Measurements from ENCODE around the gene MTMR2.
"Not testable (repeated sequence)": the region's sequence is repeated elsewhere in the genome, so short reads cannot be mapped to it uniquely, and the experiment has no call there.

Gene MTMR2

DNA sequence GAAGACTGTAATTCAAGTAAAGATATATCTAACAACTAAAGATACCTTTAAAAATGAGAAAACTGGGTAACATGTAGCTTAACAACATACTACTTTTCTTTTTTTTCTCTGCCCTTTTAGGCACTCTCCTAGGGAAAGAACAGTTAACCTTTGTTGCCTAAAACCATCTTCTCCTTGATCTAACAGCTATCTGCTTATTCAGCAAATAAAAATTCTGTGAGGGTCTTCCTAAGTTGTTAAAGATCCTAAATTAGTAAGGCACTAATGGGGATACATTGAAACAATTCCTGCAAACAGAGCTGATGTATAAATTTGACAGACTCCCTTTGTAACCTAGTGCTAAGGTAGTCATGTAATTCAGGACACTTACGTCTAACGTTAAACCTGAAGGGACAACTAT is 39.1 kb downstream of the MTMR2 start:
- H3K36me3 ChIP-seq (ENCODE audit: control insufficient read depth, insufficient read depth, low read length) = peaks cover 34% of the 10 kb centered on the region
- no peak overlapping the region for H3K27ac ChIP-seq (ENCODE audit: low read depth, low read length, severe bottlenecking)
- H3K4me1 ChIP-seq (ENCODE audit: control insufficient read depth, insufficient read depth, low read length, poor library complexity, severe bottlenecking) = no peaks in the 10 kb centered on the region
- no peak overlapping the region for H3K4me3 ChIP-seq (ENCODE audit: extremely low read depth, insufficient read depth, low read length, poor library complexity, severe bottlenecking)
- 100% methylated on average over 1 of the region's 2 CpGs; no CpG with 5 or more reads in 1 of the 2 experiments for WGBS, 2 experiments (ENCODE audit: insufficient coverage in 2 of 2)
- H3K9me3 ChIP-seq (ENCODE audit: control insufficient read depth, low read length) = no peaks in the 10 kb centered on the region

DNA sequence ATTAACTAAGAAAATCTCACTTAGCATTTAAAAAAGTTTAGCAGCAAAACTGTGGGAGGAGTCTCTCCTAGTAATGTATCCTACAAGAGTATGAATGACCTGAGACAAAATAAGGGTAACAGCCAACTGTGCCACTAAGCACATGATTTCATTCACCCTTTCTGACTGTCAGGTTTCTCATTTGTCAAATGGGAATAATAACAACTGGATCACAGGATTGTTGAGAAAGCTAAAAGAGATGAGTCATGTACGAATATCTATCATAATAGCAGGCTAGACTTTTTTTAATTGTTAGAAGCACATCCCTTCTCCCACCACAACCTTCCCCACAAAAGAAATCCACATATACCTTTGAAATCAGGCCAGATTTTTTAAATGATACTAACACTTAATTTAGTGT is 39.5 kb downstream of the MTMR2 start:
- H3K27ac ChIP-seq (ENCODE audit: low read depth, low read length, severe bottlenecking) = no peak overlapping the region
- H3K36me3 ChIP-seq (ENCODE audit: control insufficient read depth, insufficient read depth, low read length) = peaks cover 35% of the 10 kb centered on the region
- no CpG with 5 or more reads among the region's 1 CpG for WGBS, 2 experiments (ENCODE audit: insufficient coverage in 2 of 2)
- H3K4me3 ChIP-seq (ENCODE audit: extremely low read depth, insufficient read depth, low read length, poor library complexity, severe bottlenecking) = no peak overlapping the region
- H3K9me3 ChIP-seq (ENCODE audit: control insufficient read depth, low read length) = no peaks in the 10 kb centered on the region
- H3K4me1 ChIP-seq (ENCODE audit: control insufficient read depth, insufficient read depth, low read length, poor library complexity, severe bottlenecking) = no peaks in the 10 kb centered on the region

DNA sequence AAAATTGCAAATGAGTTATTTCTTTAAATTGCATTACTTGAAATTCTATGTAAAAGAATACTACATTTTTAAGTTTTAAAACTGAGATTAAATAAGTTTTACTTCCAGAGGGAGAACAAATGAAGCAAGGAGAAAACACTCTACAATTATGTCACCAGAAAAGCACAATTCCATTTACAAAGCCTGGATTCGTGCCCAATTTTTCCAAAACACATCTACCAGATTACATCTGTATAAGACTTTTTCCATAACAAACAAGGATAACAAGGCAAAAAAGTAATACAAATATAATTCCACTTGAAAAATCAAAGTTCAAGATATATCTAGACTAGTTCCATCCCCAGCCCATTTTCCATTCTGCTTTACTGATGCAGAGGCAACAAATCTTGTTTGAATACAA is 40.5 kb downstream of the MTMR2 start:
- no peak overlapping the region for H3K4me3 ChIP-seq (ENCODE audit: extremely low read depth, insufficient read depth, low read length, poor library complexity, severe bottlenecking)
- no peaks in the 10 kb centered on the region for H3K4me1 ChIP-seq (ENCODE audit: control insufficient read depth, insufficient read depth, low read length, poor library complexity, severe bottlenecking)
- 80% methylated on average over 1 of the region's 1 CpG; no CpG with 5 or more reads in 1 of the 2 experiments for WGBS, 2 experiments (ENCODE audit: insufficient coverage in 2 of 2)
- H3K36me3 ChIP-seq (ENCODE audit: control insufficient read depth, insufficient read depth, low read length) = peaks cover 44% of the 10 kb centered on the region
- no peaks in the 10 kb centered on the region for H3K9me3 ChIP-seq (ENCODE audit: control insufficient read depth, low read length)
- no peak overlapping the region for H3K27ac ChIP-seq (ENCODE audit: low read depth, low read length, severe bottlenecking)

DNA sequence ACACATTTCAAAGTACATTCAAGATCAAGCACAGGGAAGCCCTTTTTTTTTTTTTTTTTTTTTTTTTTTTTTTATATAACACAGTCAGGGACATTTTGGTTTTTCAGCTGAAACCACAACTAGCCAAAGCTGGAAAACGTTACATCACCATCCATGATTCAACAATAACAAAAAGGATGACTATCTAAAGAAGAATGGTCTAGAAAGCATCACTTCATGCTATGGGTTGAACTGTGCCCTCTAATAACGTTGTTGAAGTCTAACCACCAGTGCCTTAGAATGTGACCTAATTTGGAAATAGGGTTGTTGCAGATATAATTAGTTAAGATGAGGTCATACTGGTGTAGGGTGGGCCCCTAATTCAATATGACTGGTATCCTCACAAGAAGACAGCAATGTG is 46.6 kb downstream of the MTMR2 start:
- Histone ChIP-seq H3K27ac (ENCODE audit: low read depth, low read length, severe bottlenecking) (no peak overlapping the region), H3K4me1 (ENCODE audit: control insufficient read depth, insufficient read depth, low read length, poor library complexity, severe bottlenecking) (no peaks in the 10 kb centered on the region), H3K9me3 (ENCODE audit: control insufficient read depth, low read length) (peaks cover 7% of the 10 kb centered on the region), H3K4me3 (ENCODE audit: extremely low read depth, insufficient read depth, low read length, poor library complexity, severe bottlenecking) (no peak overlapping the region), H3K36me3 (ENCODE audit: control insufficient read depth, insufficient read depth, low read length) (peaks cover 48% of the 10 kb centered on the region)
- 88 to 100% methylated on average over 1 of the region's 2 CpGs for WGBS, 2 experiments (ENCODE audit: insufficient coverage in 2 of 2)

DNA sequence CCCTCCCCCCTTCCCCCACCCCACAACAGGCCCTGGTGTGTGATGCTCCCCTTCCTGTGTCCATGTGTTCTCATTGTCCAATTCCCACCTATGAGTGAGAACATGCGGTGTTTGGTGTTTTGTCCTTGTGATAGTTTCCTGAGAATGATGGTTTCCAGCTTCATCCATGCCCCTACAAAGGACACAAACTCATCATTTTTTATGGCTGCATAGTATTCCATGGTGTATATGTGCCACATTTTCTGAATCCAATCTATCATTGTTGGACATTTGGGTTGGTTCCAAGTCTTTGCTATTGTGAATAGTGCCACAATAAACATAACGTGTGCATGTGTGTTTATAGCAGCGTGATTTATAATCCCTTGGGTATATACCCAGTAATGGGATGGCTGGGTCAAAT is 53.0 kb downstream of the MTMR2 start:
- H3K9me3 ChIP-seq (ENCODE audit: control insufficient read depth, low read length); H3K4me3 ChIP-seq (ENCODE audit: extremely low read depth, insufficient read depth, low read length, poor library complexity, severe bottlenecking); H3K27ac ChIP-seq (ENCODE audit: low read depth, low read length, severe bottlenecking); H3K36me3 ChIP-seq (ENCODE audit: control insufficient read depth, insufficient read depth, low read length); H3K4me1 ChIP-seq (ENCODE audit: control insufficient read depth, insufficient read depth, low read length, poor library complexity, severe bottlenecking): not testable (repeated sequence)
- WGBS, 2 experiments (ENCODE audit: insufficient coverage in 2 of 2) = no CpG with 5 or more reads among the region's 3 CpGs

DNA sequence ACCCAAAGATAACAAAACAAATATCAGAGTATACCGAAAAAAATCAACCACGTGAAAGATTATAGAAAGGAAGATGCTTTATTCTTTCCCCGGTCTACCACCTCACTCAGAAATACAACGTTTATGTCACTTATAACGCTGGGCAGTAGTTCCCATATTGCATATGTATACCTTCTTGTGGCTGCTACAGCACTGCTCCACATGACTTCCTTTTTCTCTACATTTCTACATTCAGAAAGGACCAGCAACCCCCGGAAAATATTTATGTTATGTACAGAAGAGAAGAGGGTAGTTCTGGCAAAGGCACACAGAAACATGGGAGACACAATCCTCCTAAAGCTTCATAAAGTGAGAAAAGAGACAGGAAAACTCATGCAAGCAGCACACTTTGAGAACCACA is 56.8 kb downstream of the MTMR2 start:
- H3K9me3 ChIP-seq (ENCODE audit: control insufficient read depth, low read length) = no peaks in the 10 kb centered on the region
- 98 to 100% methylated on average over 4 of the region's 6 CpGs for WGBS, 2 experiments (ENCODE audit: insufficient coverage in 2 of 2)

DNA sequence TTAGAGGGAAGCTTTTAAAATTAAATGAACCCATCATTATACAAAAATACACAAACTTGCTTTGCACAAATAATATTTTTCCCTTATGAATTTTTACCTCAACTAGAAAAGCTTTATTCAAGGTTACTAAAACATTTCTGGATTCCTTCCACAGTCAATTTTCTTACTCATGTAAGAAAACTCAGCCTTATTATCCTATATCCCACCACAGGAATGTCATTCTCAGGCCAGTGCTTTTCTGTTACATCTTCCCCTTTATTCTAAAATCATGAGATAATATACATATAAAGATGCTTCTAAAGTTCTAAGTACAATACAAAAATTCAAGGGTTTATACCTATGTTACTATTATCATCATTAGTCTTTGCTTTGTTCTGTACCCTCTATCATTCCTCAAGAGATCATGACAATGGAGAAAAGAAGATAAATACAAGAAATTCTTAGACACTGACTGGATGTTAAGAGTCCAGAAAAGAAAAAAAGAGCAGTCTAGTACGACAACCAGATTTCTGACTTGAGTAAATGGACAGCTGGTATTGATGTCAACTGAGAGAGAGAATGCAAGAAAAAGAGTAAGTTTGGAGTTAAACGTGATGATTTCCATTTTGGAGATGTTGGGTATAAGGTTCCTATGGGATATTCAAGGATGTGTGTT is 60.3 kb downstream of the MTMR2 start:
- WGBS, 2 experiments (ENCODE audit: insufficient coverage in 2 of 2) = 79 to 100% methylated on average over 2 of the region's 2 CpGs

More for the DNA sequence above, 56.8 kb downstream of the MTMR2 start:
- Histone ChIP-seq H3K4me1 (ENCODE audit: control insufficient read depth, insufficient read depth, low read length, poor library complexity, severe bottlenecking) (no peaks in the 10 kb centered on the region), H3K27ac (ENCODE audit: low read depth, low read length, severe bottlenecking) (no peak overlapping the region), H3K36me3 (ENCODE audit: control insufficient read depth, insufficient read depth, low read length) (peaks cover 18% of the 10 kb centered on the region), H3K4me3 (ENCODE audit: extremely low read depth, insufficient read depth, low read length, poor library complexity, severe bottlenecking) (no peak overlapping the region)

DNA sequence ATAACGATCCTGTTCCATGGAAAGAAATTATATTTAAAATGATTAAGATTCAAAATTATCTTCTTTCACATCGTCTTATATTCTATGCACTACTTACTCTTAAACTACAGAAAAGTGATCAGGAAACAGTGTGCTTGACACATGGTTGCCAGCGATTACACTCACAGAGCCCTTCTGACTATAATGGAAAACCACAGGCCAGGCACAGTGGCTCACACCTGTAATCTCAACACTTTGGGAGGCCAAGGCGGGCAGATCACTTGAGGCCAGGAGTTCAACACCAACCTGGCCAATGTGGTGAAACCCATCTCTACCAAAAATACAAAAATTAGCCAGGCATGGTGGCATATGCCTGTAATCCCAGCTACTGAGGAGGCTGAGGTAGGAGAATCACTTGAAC is 63.9 kb downstream of the MTMR2 start:
- not testable (repeated sequence) for H3K4me1 ChIP-seq (ENCODE audit: control insufficient read depth, insufficient read depth, low read length, poor library complexity, severe bottlenecking); H3K9me3 ChIP-seq (ENCODE audit: control insufficient read depth, low read length); H3K27ac ChIP-seq (ENCODE audit: low read depth, low read length, severe bottlenecking); H3K4me3 ChIP-seq (ENCODE audit: extremely low read depth, insufficient read depth, low read length, poor library complexity, severe bottlenecking)
- WGBS, 2 experiments (ENCODE audit: insufficient coverage in 2 of 2) = 90 to 100% methylated on average over 1 to 2 of the region's 4 CpGs
- peaks cover 62% of the 10 kb centered on the region for H3K36me3 ChIP-seq (ENCODE audit: control insufficient read depth, insufficient read depth, low read length)

More for the DNA sequence above, 60.3 kb downstream of the MTMR2 start:
- Histone ChIP-seq H3K36me3 (ENCODE audit: control insufficient read depth, insufficient read depth, low read length) (peaks cover 47% of the 10 kb centered on the region), H3K4me3 (ENCODE audit: extremely low read depth, insufficient read depth, low read length, poor library complexity, severe bottlenecking) (no peak overlapping the region), H3K27ac (ENCODE audit: low read depth, low read length, severe bottlenecking) (no peak overlapping the region), H3K4me1 (ENCODE audit: control insufficient read depth, insufficient read depth, low read length, poor library complexity, severe bottlenecking) (no peaks in the 10 kb centered on the region), H3K9me3 (ENCODE audit: control insufficient read depth, low read length) (no peaks in the 10 kb centered on the region)

DNA sequence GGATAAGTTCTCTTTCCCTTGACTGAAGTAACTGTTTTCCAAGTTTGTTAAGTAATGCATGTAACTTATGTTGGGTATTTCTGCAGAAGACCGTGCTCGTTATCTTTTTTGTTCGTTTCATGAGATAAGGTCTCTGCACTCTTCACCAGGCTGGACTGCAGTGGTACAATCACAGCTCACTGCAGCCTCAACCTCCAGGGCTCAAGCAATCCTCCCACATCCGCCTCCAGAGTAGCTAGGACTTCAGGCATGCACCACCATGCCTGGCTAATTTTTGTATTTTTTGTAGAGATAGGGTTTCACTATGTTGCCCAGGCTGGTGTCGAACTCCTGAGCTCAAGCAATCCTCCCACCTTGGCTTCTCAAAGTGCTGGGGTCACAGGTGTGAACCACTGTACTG is 69.5 kb downstream of the MTMR2 start:
- not testable (repeated sequence) for H3K9me3 ChIP-seq (ENCODE audit: control insufficient read depth, low read length); H3K27ac ChIP-seq (ENCODE audit: low read depth, low read length, severe bottlenecking); H3K4me1 ChIP-seq (ENCODE audit: control insufficient read depth, insufficient read depth, low read length, poor library complexity, severe bottlenecking); H3K4me3 ChIP-seq (ENCODE audit: extremely low read depth, insufficient read depth, low read length, poor library complexity, severe bottlenecking)
- H3K36me3 ChIP-seq (ENCODE audit: control insufficient read depth, insufficient read depth, low read length) = peaks cover 40% of the 10 kb centered on the region
- 90 to 91% methylated on average over 4 to 5 of the region's 5 CpGs for WGBS, 2 experiments (ENCODE audit: insufficient coverage in 2 of 2)

DNA sequence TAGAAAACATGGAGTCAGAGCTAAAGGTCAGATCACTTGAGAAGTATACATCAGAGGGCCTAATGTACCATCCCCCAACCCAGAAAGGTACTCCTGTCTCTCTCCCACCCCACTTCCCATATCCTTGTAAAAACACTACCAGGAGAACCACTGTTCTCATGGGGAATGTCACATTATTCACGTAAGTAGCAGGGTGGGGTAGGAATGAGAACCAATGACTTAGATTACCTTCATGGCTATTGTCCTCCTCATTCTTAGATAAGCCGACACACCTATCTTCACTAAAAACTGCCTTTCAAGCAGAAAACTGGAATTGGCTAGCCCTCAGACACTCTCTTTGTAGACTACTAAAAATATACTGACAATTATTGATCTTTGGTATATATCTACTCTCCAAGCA is 70.0 kb downstream of the MTMR2 start:
- no peaks in the 10 kb centered on the region for H3K9me3 ChIP-seq (ENCODE audit: control insufficient read depth, low read length)
- H3K36me3 ChIP-seq (ENCODE audit: control insufficient read depth, insufficient read depth, low read length) = peaks cover 39% of the 10 kb centered on the region
- H3K4me1 ChIP-seq (ENCODE audit: control insufficient read depth, insufficient read depth, low read length, poor library complexity, severe bottlenecking) = no peaks in the 10 kb centered on the region
- no peak overlapping the region for H3K4me3 ChIP-seq (ENCODE audit: extremely low read depth, insufficient read depth, low read length, poor library complexity, severe bottlenecking)
- no peak overlapping the region for H3K27ac ChIP-seq (ENCODE audit: low read depth, low read length, severe bottlenecking)
- WGBS, 2 experiments (ENCODE audit: insufficient coverage in 2 of 2) = 100% methylated on average over 1 of the region's 2 CpGs; no CpG with 5 or more reads in 1 of the 2 experiments

DNA sequence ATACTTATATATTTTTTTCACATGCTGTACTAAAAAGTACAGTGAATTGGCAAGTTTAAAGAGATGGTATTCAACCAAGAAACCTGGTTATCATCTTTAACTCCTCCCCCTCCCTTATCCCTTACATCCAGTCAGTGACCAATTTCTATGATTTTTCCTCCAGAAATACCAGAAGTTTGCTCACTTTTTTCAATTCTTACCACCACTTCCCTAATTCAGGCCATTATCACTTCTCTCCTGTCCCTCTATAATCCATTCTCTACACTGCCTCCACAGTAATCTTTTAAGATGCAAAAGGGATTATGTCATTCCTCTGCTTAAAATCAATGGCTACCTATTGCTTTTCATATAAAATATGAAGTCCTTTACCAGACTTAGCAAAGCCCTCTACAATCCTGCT is 70.8 kb downstream of the MTMR2 start:
- peaks cover 37% of the 10 kb centered on the region for H3K36me3 ChIP-seq (ENCODE audit: control insufficient read depth, insufficient read depth, low read length)

More for the DNA sequence above, 70.8 kb downstream of the MTMR2 start:
- Histone ChIP-seq H3K27ac (ENCODE audit: low read depth, low read length, severe bottlenecking) (no peak overlapping the region), H3K9me3 (ENCODE audit: control insufficient read depth, low read length) (no peaks in the 10 kb centered on the region), H3K4me3 (ENCODE audit: extremely low read depth, insufficient read depth, low read length, poor library complexity, severe bottlenecking) (no peak overlapping the region), H3K4me1 (ENCODE audit: control insufficient read depth, insufficient read depth, low read length, poor library complexity, severe bottlenecking) (no peaks in the 10 kb centered on the region)

All from mesodermal cell (in vitro differentiated cells).